T follicular helper cell (primary cell): ENCODE data around the gene CAMK2D.

Experiments used
- DNase-seq: peaks from one replicate; pipeline ENCODE4 v3.0.0-alpha.2; 2020; ENCODE audit warnings: low read depth

CAMK2D gene

DNA sequence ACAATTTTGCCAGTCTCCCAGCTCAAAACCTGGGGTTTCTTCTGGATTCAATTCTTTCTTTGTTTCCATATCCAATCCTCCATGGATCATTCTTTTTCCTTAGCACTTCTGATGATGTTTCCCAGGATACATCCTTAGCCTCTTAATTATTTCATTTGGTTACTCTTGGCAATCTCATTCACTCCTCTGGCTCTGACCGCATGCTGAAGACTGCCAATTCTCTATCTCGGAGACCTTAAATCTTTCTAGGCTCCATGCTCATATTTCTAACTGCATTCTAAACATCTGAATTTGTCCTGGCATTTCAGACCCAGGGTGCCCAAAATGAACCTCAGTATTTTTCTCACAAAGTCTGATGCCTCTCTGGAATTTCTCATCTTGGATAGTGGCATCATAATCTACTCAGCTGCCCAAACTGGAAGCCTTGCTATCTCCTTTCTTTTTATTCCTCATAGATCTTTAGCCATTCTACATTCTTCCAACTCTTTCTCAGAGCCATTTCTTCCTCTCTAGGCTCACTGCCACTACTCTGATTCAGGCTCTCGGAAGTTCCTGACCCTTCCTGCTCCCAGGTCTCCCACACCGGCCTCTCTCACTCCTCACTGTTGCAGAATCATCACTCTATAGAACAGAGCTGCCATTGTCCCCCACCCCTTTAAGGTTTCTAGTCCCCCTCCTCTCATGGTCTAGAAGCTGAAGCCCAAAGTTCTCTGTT lies 290.2 kb downstream of the CAMK2D start:
- no peak for DNase-seq

DNA sequence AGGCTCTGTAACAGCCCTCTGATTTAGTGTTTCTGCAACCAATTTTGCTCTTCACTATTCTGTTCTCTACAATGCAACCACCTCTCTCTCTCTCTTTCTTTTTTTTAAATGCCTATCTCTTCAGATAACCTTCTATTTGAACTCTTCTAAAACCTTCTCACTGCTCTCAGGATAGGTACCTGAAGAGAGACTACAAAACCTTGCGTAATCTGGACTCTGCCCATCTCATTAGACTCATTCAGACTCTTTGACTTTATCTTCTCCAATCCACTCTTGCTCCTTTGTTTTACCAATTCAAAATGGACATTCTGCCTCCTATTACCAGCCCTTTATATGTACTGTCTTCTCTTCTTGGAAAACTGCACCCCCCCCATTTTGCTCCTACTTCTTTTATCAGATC lies 291.6 kb downstream of the CAMK2D start:
- DNase-seq: no peak

DNA sequence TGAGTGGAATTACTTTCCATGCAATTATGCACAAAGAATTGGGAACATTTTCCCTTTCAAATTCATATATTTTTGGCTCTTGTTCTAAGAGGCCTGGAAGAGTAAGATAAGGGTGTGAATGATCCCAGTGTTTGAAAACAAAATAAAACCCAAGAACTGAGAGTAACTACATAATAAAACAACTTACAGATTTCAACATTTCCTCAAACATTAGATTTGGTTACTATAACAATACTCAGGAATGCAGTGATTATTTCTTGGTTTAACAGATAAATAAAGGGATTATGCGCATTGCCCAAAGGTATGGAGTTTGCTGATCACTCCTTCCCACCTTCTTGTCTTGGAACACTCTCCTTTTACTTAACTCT lies 292.5 kb downstream of the CAMK2D start:
- DNase-seq: no peak

- no peak for DNase-seq
Measured at GRCh38 chr4:113468165-113469022, 293.1 kb downstream of the CAMK2D start.

GRCh38 chr4:113467581-113467980 lies 294.0 kb downstream of the CAMK2D start:
- DNase-seq: no peak

GRCh38 chr4:113462286-113462685 lies 299.3 kb downstream of the CAMK2D start:
- no peak for DNase-seq

GRCh38 chr4:113461281-113461680 lies 300.3 kb downstream of the CAMK2D start:
- DNase-seq: no peak

GRCh38 chr4:113457886-113458285 lies 303.7 kb downstream of the CAMK2D start:
- DNase-seq: no peak

DNA sequence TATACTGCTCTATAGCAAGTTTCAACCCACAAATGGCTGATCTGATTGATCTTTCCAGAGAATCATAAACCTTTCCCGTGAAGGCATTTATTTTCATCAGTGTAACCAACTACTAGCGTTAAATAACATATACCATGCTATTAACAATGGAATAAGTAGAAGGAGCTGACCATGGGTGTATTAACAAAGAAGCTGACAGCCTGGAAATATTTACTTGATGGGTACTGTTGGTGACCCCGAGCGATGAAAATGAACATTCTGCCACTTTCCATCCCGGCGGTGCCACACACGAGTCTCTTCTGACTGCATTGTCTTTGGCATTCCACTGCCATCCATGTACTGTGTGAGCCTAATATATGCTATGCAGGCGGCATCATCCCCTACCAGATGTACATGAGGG lies 304.4 kb downstream of the CAMK2D start:
- DNase-seq: no peak

DNA sequence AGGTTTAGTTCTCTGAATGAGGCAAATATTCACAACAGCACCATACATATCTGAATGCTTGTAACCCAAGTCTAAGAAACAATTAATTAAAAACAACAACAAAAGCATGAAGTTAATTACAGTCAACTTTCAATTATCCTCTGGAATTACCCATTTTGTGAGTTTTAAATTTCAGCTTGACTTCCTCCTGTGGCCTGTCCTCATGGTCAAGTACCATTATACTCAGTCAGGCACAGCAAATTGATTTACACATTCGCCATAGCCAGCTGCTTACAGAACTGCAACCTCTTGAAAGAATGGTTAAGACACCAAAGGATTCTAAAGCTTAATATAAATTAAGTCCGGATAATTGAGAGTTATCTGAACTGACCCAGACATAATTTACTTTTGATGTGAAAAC lies 306.5 kb downstream of the CAMK2D start:
- DNase-seq: no peak

DNA sequence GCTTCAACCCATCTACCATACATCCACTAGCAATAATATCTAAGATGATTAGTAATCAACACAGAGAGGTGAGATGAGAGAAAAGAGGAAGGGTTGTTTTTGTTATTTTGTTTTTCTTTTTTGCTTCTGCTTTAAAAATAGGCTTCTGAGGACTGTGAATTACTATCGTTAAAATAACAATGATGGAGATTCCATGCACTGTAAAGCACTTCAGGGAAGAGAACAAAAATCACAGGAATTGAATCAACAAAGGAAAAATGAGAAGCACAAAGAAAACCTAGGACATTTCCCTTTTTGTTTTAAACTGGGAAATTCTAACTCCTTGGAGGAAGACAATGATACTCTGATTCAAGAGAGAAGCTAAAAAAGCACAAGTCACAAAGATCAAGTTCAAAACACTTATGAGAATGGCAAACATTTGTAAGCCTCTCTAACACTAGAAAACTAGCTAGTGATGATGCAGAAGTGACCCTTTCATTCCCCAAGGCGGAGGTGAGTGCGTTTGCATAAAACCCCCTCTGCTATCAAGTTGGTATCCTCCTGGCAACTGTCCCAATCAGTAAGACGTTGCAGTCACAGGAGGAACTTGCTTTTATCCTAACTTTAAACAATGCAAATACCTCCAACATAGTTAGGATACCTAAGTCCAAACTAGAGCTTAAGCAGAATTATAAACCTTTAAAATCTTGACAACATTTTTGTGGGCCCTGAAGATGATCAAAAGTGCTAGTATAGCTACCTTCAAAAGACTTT lies 308.5 kb downstream of the CAMK2D start:
- no peak for DNase-seq

DNA sequence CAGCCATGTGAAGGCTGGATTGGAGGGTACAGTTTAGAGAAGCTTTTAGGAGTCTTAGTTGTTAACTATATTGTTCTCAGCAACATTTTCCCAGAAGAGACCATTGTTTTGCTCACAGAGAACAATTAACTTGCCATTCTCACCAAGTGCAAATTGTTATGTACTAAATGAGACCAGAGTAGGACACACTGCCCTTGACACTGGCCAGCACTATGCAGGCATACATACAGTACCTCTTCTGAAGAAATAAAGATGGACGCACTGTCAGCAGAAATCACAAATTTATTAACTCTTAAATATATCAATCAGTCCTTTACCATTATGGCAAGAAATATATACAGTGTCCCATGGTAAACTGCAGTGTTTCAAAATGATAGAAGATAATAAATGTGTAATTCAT lies 309.4 kb downstream of the CAMK2D start:
- DNase-seq: no peak

DNA sequence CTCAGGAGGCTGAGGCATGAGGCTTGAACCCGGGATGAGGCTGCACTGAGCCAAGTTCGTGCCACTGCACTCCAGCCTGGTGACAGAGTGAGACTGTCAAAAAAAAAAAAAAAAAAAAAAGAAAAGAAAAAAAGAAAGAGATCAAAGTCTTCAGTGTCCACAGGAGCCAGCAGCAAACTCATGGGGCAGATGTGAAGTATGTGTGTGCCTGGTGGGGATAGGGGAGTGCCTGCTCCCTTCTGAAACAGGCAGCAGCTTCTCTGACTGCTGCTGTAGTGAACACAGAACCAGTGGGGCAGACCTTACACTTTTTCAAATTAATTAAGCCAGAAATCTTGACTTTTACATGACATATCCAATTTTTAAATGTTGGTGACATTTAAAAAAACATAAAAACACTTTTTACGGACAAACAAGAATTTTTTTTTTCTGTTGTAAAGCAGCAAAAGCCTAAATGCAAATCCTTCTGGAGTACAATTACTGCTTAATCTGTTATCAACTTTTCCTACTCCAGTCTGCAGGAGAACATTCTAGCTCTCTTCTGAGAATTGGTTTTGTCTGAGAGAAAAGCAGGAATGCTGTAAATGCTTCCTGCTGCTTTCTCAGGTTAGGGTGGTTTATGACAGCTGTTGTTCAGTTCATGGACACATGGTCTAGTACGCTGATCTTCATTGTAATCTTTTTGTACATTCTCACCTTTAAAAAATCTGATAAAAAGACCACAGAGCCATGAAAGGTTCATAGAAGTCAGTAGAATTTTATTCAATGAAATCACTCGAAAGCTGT lies 311.1 kb downstream of the CAMK2D start:
- DNase-seq: no peak

- DNase-seq: no peak
Measured at GRCh38 chr4:113449410-113449974, 312.0 kb downstream of the CAMK2D start.

GRCh38 chr4:113447769-113448168 lies 313.8 kb downstream of the CAMK2D start:
- DNase-seq: no peak

- no peak for DNase-seq
Measured at GRCh38 chr4:113447061-113447460, 314.5 kb downstream of the CAMK2D start.

DNA sequence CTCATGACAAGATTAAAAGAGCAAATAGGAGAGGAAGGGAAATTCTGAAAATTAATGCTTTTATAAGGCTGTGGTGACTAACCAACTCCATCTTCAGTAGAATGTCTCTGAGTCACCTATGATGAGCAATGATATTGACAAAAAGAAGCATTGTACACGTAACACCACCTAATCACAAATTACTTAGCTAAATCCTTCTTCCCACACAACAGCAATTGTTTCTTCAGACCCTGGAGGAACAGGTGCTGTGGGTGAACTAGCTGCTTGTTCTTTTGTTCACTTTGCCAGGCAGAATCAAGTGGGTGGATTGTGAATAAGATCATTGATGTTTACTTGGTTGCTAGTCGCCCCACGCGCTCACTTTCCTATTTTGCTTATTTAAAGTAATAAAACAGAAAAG lies 315.5 kb downstream of the CAMK2D start:
- DNase-seq: no peak

GRCh38 chr4:113445286-113445685 lies 316.3 kb downstream of the CAMK2D start:
- DNase-seq: no peak

DNA sequence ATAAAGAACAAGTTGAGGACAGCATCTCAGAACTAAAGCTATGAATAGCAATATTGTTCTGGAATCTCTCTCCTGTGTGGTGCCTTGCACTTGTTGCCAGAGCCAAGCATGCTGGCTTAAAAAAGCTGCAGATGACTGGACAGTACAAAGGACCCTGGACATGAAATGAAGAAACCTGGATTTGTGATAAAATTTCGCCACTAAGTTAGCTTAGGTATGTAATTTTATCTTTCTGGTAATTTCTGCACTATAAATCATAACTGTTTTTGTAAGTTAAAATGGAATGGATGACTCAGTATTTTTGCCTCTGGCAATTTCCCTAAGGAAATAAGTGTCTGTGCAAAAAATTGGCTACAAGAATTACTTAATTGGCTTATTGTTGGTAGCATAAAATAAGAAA lies 317.2 kb downstream of the CAMK2D start:
- no peak for DNase-seq

DNA sequence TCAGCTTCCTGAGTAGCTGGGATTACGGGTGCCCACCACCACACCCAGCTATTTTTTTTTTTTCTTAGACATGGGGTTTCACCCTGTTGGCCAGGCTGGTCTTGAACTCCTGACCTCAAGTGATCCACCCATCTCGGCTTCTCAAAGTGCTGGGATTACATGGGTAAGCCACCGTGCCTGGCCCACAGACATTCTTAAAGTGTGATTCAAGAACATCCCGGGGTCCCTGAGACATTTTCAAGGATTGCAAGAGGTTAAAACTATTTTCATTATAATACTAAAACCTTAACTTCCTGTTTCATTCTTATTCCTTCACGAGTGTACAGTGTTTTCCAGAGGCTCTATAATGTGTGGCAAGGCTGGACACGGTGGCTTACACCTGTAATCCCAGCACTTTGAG lies 318.7 kb downstream of the CAMK2D start:
- DNase-seq: no peak

DNA sequence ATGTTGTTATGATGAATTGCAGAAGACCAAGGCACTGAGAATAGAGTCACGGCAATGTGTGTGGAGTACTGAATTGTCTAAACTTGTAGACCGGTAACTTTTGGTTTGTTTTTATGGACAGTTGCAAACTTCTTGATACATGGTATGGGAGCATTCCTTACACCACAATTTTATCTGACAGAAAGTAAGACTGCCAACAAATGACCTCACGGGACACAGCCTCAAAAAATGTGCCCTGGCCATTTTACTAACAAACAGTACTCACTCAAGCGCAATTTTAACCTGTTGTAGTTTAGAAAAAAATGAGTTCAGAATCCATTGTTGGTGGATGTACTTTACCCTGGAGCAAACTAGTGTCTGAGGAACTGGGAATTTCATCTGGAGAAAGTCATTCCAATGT lies 321.2 kb downstream of the CAMK2D start:
- DNase-seq: no peak

GRCh38 chr4:113438596-113438995 lies 322.9 kb downstream of the CAMK2D start:
- no peak for DNase-seq
